GM23338 (cell line): ENCODE results near the gene ST3GAL2. TPM values are rescaled to one million over a fixed set of nuclear protein-coding genes. Genes with fewer than 3 reads are reported as not detected.

Source experiments
- ATAC-seq: fragments of 200-7000 bp; cut with Tn5 transposase; 3 replicates; pipeline ENCODE4 v1.9.1; 2020
- DNase-seq: peaks from one replicate; pipeline ENCODE4 v3.0.0-alpha.2; 2015; ENCODE audit warnings: low spot score
- H2AFZ ChIP-seq: fragments of 200-600 bp; sonication (generic); 2 replicates; pipeline ENCODE4 v1.8.0; 2016; ENCODE audit warnings: antibody characterized with exemption, mild to moderate bottlenecking, moderate library complexity
- H3F3A ChIP-seq: fragments of 200-600 bp; sonication (generic); replicated peaks from 2 replicates; pipeline ENCODE4 v1.8.0; 2017; ENCODE audit warnings: antibody characterized with exemption, mixed run types, low read depth
- H3K27ac ChIP-seq: fragments of 200-600 bp; sonication (generic); 2 replicates; pipeline ENCODE4 v1.6.1; 2016; ENCODE audit warnings: low read depth
- H3K27me3 ChIP-seq: fragments of 200-600 bp; sonication (generic); 2 replicates; pipeline ENCODE4 v1.8.0; 2016; ENCODE audit warnings: mild to moderate bottlenecking, mixed run types, moderate library complexity; ENCODE audit not compliant: insufficient read depth
- H3K36me3 ChIP-seq: fragments of 200-600 bp; sonication (generic); 2 replicates; pipeline ENCODE4 v1.8.0; 2016; ENCODE audit warnings: mild to moderate bottlenecking; ENCODE audit not compliant: insufficient read depth
- H3K4me1 ChIP-seq: fragments of 200-600 bp; sonication (generic); 2 replicates; pipeline ENCODE4 v1.8.0; 2016; ENCODE audit warnings: mild to moderate bottlenecking, moderate library complexity; ENCODE audit not compliant: insufficient read depth
- H3K4me2 ChIP-seq: fragments of 200-600 bp; sonication (generic); 2 replicates; pipeline ENCODE4 v1.7.1; 2017; ENCODE audit warnings: mixed run types
- H3K4me3 ChIP-seq: fragments of 200-600 bp; sonication (generic); 2 replicates; pipeline ENCODE4 v1.6.1; 2016; ENCODE audit warnings: mixed run types
- H3K79me2 ChIP-seq: fragments of 200-600 bp; sonication (generic); replicated peaks from 2 replicates; pipeline ENCODE4 v1.8.0; 2017; ENCODE audit warnings: mild to moderate bottlenecking; ENCODE audit not compliant: insufficient read depth
- H3K9me2 ChIP-seq: fragments of 200-600 bp; sonication (generic); 2 replicates; pipeline ENCODE4 v1.8.0; 2017; ENCODE audit not compliant: insufficient read depth
- H4K20me1 ChIP-seq: fragments of 200-600 bp; sonication (generic); replicated peaks from 2 replicates; pipeline ENCODE4 v1.8.0; 2017; ENCODE audit warnings: mild to moderate bottlenecking; ENCODE audit not compliant: insufficient read depth
- H3K27ac Mint-ChIP-seq: 2 replicates; pipeline ENCODE4 v1.8.0; 2020; ENCODE audit warnings: inconsistent platforms, mild to moderate bottlenecking, moderate library complexity, mixed read lengths
- H3K27me3 Mint-ChIP-seq: 3 replicates; pipeline ENCODE4 v1.8.0; 2022; ENCODE audit warnings: low read depth, mild to moderate bottlenecking, moderate library complexity, mixed read lengths, inconsistent platforms; ENCODE audit not compliant: insufficient read depth, poor library complexity
- H3K36me3 Mint-ChIP-seq: 3 replicates; pipeline ENCODE4 v1.8.0; 2021; ENCODE audit warnings: low read depth, mild to moderate bottlenecking, inconsistent platforms, moderate library complexity, mixed read lengths
- H3K4me1 Mint-ChIP-seq: 3 replicates; pipeline ENCODE4 v1.8.0; 2020; ENCODE audit warnings: mild to moderate bottlenecking, inconsistent platforms, mixed read lengths
- H3K4me3 Mint-ChIP-seq: 3 replicates; pipeline ENCODE4 v1.8.0; 2021; ENCODE audit warnings: moderate library complexity, mild to moderate bottlenecking, inconsistent platforms, mixed read lengths
- H3K9me3 Mint-ChIP-seq: 3 replicates; pipeline ENCODE4 v1.8.0; 2020; ENCODE audit warnings: moderate library complexity, mild to moderate bottlenecking, inconsistent platforms, mixed read lengths
- CREB1 ChIP-seq: fragments of 250-450 bp; sonication (Bioruptor Pico); IDR thresholded peaks from 2 replicates; pipeline ENCODE4 v1.5.0; 2020; ENCODE audit warnings: low read depth, mild to moderate bottlenecking, moderate library complexity
- EZH2 ChIP-seq: fragments of 200-600 bp; sonication (generic); IDR thresholded peaks from one replicate; pipeline ENCODE4 v1.8.0; 2017; ENCODE audit warnings: antibody characterized with exemption, mild to moderate bottlenecking, low read depth; ENCODE audit not compliant: unreplicated experiment
- EZH2phosphoT487 ChIP-seq: fragments of 200-600 bp; sonication (generic); IDR thresholded peaks from one replicate; pipeline ENCODE4 v1.8.1; 2018; ENCODE audit warnings: antibody characterized with exemption; ENCODE audit not compliant: unreplicated experiment
- JUNB ChIP-seq: IDR thresholded peaks from one replicate; pipeline ENCODE4 v1.6.1; 2016; ENCODE audit warnings: antibody characterized with exemption; ENCODE audit not compliant: unreplicated experiment
- NANOG ChIP-seq: IDR thresholded peaks from 2 replicates; pipeline ENCODE4 v1.6.1; 2016; ENCODE audit warnings: antibody characterized with exemption, borderline replicate concordance
- REST ChIP-seq: IDR thresholded peaks from one replicate; pipeline ENCODE4 v1.6.1; 2018; ENCODE audit warnings: antibody characterized with exemption; ENCODE audit not compliant: unreplicated experiment
- ZNF331 ChIP-seq: fragments of 250-450 bp; sonication (Bioruptor Pico); IDR thresholded peaks from 2 replicates; pipeline ENCODE4 v1.5.0; 2020; ENCODE audit warnings: low read depth, mild to moderate bottlenecking, moderate library complexity
- ZNF462 ChIP-seq: fragments of 250-450 bp; sonication (Bioruptor Pico); IDR thresholded peaks from 2 replicates; pipeline ENCODE4 v1.5.0; 2020; ENCODE audit warnings: mild to moderate bottlenecking, moderate library complexity
- polyA plus RNA-seq: library from polyadenylated mRNA; unstranded; fragments of >200 nt; fragmentation: Nextera tagmentation; extraction: Ambion mirVana; gene quantifications from 2 replicates; pipeline ENCODE4 v1.2.1, GENCODE V29; 2016
- total RNA-seq: library from RNA; depleted of rRNA; stranded (reverse); fragments of >200 nt; shearing (Covaris generic); gene quantifications from 2 replicates; pipeline ENCODE4 v1.2.3, GENCODE V29; 2014
- TF ChIP-seq, protein P1 (sequence below), 2 experiments: fragments of 200-600 bp in 1 of 2; sonication (generic) in 1 of 2; conservative IDR thresholded peaks; 2 replicates each; pipeline versions ENCODE4 v1.5.1 to v1.6.1; 2016 to 2017; ENCODE audit warnings: antibody characterized with exemption in 2 of 2, low read depth in 2 of 2, mild to moderate bottlenecking in 2 of 2, moderate library complexity in 1 of 2
- TF ChIP-seq, protein P2 (sequence below): IDR thresholded peaks from 2 replicates; pipeline ENCODE4 v1.6.1; 2016; ENCODE audit warnings: antibody characterized with exemption

The ST3GAL2 gene
- total and polyA plus RNA-seq, 2 experiments from 2014 or later: 12.3 to 39.8 TPM

DNA sequence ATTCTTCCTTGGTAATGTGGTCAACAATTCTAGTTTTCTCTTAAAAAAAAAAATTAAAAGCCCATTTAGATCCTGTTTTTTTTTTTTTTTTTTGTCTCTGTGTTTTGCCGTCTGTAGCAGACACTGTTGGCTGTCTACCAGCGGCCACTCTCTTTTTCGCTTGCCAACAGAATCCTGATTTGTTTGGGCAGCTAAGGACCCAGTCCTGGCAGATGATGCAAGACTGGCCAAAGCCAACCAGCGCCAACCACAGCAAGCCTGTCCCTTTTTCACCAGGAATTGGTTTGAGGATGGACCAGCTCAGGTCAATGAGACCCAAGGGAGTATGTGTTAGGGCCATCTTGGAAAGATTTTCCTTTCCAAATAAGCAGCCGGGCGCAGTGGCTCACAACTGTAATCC is 28.2 kb downstream of the ST3GAL2 start (continued):
- TF ChIP-seq, protein P1, sequence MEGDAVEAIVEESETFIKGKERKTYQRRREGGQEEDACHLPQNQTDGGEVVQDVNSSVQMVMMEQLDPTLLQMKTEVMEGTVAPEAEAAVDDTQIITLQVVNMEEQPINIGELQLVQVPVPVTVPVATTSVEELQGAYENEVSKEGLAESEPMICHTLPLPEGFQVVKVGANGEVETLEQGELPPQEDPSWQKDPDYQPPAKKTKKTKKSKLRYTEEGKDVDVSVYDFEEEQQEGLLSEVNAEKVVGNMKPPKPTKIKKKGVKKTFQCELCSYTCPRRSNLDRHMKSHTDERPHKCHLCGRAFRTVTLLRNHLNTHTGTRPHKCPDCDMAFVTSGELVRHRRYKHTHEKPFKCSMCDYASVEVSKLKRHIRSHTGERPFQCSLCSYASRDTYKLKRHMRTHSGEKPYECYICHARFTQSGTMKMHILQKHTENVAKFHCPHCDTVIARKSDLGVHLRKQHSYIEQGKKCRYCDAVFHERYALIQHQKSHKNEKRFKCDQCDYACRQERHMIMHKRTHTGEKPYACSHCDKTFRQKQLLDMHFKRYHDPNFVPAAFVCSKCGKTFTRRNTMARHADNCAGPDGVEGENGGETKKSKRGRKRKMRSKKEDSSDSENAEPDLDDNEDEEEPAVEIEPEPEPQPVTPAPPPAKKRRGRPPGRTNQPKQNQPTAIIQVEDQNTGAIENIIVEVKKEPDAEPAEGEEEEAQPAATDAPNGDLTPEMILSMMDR (conservative IDR thresholded peaks at IDR 0.05; ENCODE audit: low read depth in 2 of 2): no peak
- no peak for TF ChIP-seq EZH2phosphoT487

DNA sequence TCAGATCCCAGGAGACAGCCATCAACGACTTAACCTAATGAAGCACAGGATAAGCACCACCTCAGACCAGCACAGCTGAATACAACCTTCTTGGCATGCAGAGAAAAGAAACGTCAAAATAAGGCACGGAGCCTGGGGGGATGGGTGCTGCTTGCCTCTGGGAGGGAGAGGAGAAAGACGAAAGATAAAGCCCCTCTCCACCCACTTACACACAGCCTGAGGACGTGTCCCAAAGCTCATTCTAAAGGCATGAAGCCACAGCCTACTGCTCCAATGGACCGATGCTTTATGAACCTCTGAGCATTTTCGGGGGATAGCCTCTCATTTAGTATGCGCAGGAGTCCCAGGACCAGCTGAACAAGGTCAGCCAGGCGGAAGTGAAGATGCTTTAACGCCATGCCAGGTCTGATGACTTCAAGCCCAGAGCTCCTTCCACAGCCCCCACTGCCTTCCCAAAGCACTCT is 31.1 kb downstream of the ST3GAL2 start:
- H3K27me3 Mint-ChIP-seq: peaks cover 2% of the 10 kb centered on the region
- Histone ChIP-seq H3K4me3 (peak overlapping the region; percentile 36; the same call in 1 of the 2 replicates), H3K27ac (peak overlapping the region; percentile 37), H3K79me2 (peaks cover 44% of the 10 kb centered on the region), H4K20me1 (peaks cover 15% of the 10 kb centered on the region; the same call in 1 of the 2 replicates), H2AFZ (no peak overlapping the region), H3K9me2 (no peaks in the 10 kb centered on the region), H3K4me1 (peaks cover 19% of the 10 kb centered on the region), H3K4me2 (peak overlapping the region; percentile 60), H3F3A (0 out of 2 replicates have a peak, but pooled peaks cover 16% of the 10 kb centered on the region), H3K27me3 (no peaks in the 10 kb centered on the region), H3K36me3 (no peaks in the 10 kb centered on the region; the same call in 1 of the 2 replicates)
- peak overlapping the region; percentile 31; the same call in 1 of the 3 replicates for H3K4me3 Mint-ChIP-seq
- H3K4me1 Mint-ChIP-seq: peaks cover 23% of the 10 kb centered on the region
- DNase-seq: peak; percentile 50
- H3K9me3 Mint-ChIP-seq: no peaks in the 10 kb centered on the region; the same call in 2 of the 3 replicates
- H3K27ac Mint-ChIP-seq: peak overlapping the region; percentile 33
- peaks cover 25% of the 10 kb centered on the region for H3K36me3 Mint-ChIP-seq
- peak; percentile 67 for ATAC-seq
- TF ChIP-seq ZNF331 (CRISPR knock-in tag): no peak
- no peak for TF ChIP-seq EZH2phosphoT487
- TF ChIP-seq ZNF462 (CRISPR knock-in tag): no peak
- TF ChIP-seq NANOG: no peak
- TF ChIP-seq REST: no peak
- TF ChIP-seq, protein P2, sequence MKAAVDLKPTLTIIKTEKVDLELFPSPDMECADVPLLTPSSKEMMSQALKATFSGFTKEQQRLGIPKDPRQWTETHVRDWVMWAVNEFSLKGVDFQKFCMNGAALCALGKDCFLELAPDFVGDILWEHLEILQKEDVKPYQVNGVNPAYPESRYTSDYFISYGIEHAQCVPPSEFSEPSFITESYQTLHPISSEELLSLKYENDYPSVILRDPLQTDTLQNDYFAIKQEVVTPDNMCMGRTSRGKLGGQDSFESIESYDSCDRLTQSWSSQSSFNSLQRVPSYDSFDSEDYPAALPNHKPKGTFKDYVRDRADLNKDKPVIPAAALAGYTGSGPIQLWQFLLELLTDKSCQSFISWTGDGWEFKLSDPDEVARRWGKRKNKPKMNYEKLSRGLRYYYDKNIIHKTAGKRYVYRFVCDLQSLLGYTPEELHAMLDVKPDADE: no peak
- TF ChIP-seq EZH2: no peak
- no peak for TF ChIP-seq JUNB
- TF ChIP-seq CREB1 (CRISPR knock-in tag): no peak
